ENCODE data around the gene CELA2A. TPM values are rescaled to one million over a fixed set of nuclear protein-coding genes. Genes with fewer than 3 reads are reported as not detected.

CELA2A gene
- total and polyA plus RNA-seq, 2 of the 13 experiments (the other 11 are each of a cell fraction or from before 2014, with no cell fraction given), result not detected

- TF ChIP-seq NR2F2 (IDR thresholded peaks at IDR 0.05; ENCODE audit: borderline replicate concordance, low read depth) (peak; percentile 71), TCF7 (IDR thresholded peaks at IDR 0.05; ENCODE audit: low read depth) (peak; percentile 67), ZNF703 (CRISPR knock-in tag; IDR thresholded peaks at IDR 0.05; ENCODE audit: borderline replicate concordance) (no peak), NR2F1 (CRISPR knock-in tag; IDR thresholded peaks at IDR 0.05) (peak; percentile 70 to 76), ZNF44 (CRISPR knock-in tag; IDR thresholded peaks at IDR 0.05) (no peak), ZNF7 (CRISPR knock-in tag; IDR thresholded peaks at IDR 0.05) (no peak), FOSL2 (CRISPR knock-in tag; IDR thresholded peaks at IDR 0.05) (peak; percentile 50), ZNF33A (CRISPR knock-in tag; IDR thresholded peaks at IDR 0.05; ENCODE audit: borderline replicate concordance) (no peak)
These were observed 35.6 kb upstream of the CELA2A start (continued) for GRCh38 chr1:15420853-15421465.

DNA sequence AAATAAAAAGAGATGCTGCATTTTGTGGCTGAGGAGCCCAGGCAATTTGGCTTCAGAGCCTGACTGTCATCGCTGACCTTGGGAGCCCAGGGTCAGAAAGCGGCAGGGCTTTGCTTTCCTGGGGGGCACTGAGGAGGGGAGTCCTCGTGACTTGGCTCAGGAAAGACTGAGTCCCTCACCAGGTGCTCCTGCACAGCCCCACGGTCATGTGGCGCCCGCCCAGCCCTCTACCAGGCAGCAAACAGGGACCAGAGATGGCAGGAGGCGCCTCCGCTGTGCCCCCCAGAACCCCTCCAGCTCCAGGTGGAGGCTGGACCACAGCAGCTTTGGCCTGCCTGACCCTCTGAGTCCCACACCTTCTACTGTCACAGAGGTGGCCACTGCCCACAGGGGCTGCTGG, 33.7 kb upstream of the CELA2A start:
- no peak overlapping the region for H2AFZ ChIP-seq (ENCODE audit: low read length)
- H3K4me3 ChIP-seq (replicated peaks in 1 of 3; ENCODE audit: insufficient read depth in 1 of 3, low read depth in 2 of 3, low read length in 3 of 3), result no peak overlapping the region
- 100% methylated on average over 2 of the region's 8 CpGs for WGBS (ENCODE audit: low lambda C conversion rate)
- ATAC-seq (no peak), FAIRE-seq (no peak), DNase-seq (ENCODE audit: low spot score) (no peak)
- no peak overlapping the region for H3K4me2 ChIP-seq (ENCODE audit: low read depth, low read length)
- TF ChIP-seq ZNF276 (CRISPR knock-in tag; IDR thresholded peaks at IDR 0.05; ENCODE audit: low read depth), result no peak
- no peak overlapping the region for H3K27ac ChIP-seq (ENCODE audit: extremely low read length, insufficient read depth, low read length)
- peaks cover 0 to 2% of the 10 kb centered on the region in 2 experiments; a peak in 2 of 5 replicates for H3K36me3 ChIP-seq (replicated peaks in 1 of 2; ENCODE audit: control insufficient read depth in 1 of 2, insufficient read depth in 2 of 2, low read length in 2 of 2)
- H3K27me3 ChIP-seq (ENCODE audit: control insufficient read depth in 1 of 2, insufficient read depth in 2 of 2, low read length in 2 of 2), result no peaks in the 10 kb centered on the region
- ChIA-PET CTCF (ENCODE audit: low intra/inter-chr PET ratio, low total read pairs) (no interaction called here), POLR2A (no interaction called here)
- no TSS peak for BruUV-seq (replicated peaks)
- peaks cover 15% of the 10 kb centered on the region for H3K4me1 ChIP-seq (ENCODE audit: insufficient read depth, low read length)
- H3K9me3 ChIP-seq (ENCODE audit: low read length), result no peaks in the 10 kb centered on the region
- in situ Hi-C loops (cut with HindIII; ENCODE audit: extremely low pct_ligation_motif_present, low pct_unique_long_range_greater_than_20kb) (no loop called here), intact Hi-C loops (cut with micrococcal nuclease; ENCODE audit: unreplicated experiment) (no loop called here)
- no peak overlapping the region for H3K9ac ChIP-seq (ENCODE audit: insufficient read depth, low read depth, low read length)
- H4K20me1 ChIP-seq (ENCODE audit: insufficient read depth, low read length), result no peaks in the 10 kb centered on the region
- H3K79me2 ChIP-seq (ENCODE audit: insufficient read depth, low read length), result no peaks in the 10 kb centered on the region

Data from HepG2 (cell line).